Tibial artery (tissue), 4 donors: Measurements from ENCODE around the gene ADGRV1.
"Not testable (repeated sequence)": the region's sequence is repeated elsewhere in the genome, so short reads cannot be mapped to it uniquely, and the experiment has no call there.

Experiments used
- DNase-seq, 2 donors: peaks; one replicate each; pipeline ENCODE4 v3.0.0-alpha.2; 2019
- H3K27ac ChIP-seq, 2 donors: fragments of 200-600 bp; sonication (generic) in 1 of 2; 1 replicate in 1 of 2; 2 replicates in 1 of 2; pipeline ENCODE4 v1.5.1; 2018 to 2019; ENCODE audit warnings: mild to moderate bottlenecking in 1 of 2
- H3K27me3 ChIP-seq, 2 donors: fragments of 200-600 bp; sonication (generic) in 1 of 2; one replicate each; pipeline versions ENCODE4 v1.5.1 to v1.6.0; 2016 to 2019
- H3K36me3 ChIP-seq, 3 donors: fragments of 200-600 bp; sonication (generic) in 2 of 3; one replicate each; pipeline ENCODE4 v1.5.1; 2016 to 2019; ENCODE audit warnings: mild to moderate bottlenecking in 2 of 3
- H3K4me1 ChIP-seq, 4 donors: fragments of 200-600 bp; sonication (generic) in 2 of 4; 1 replicate in 3 of 4; 2 replicates in 1 of 4; pipeline ENCODE4 v1.5.1; 2016 to 2019
- H3K4me3 ChIP-seq, 2 donors: fragments of 200-600 bp; sonication (generic) in 1 of 2; 1 replicate in 1 of 2; 2 replicates in 1 of 2; pipeline ENCODE4 v1.5.1; 2018 to 2019; ENCODE audit warnings: mild to moderate bottlenecking in 2 of 2
- H3K9me3 ChIP-seq, 3 donors: fragments of 200-600 bp; sonication (generic) in 1 of 3; one replicate each; pipeline ENCODE4 v1.5.1; 2016 to 2019
- intact Hi-C: fragments of 100-400 bp; cut with DNase I; formaldehyde crosslinking; loops from one replicate; pipeline ENCODE4 v1.15.0; 2023; ENCODE audit warnings: low total_unique reads
- TF ChIP-seq, protein P1 (sequence below), 2 experiments: fragments of 200-600 bp in 1 of 2; fragments of 450-650 bp in 1 of 2; IDR thresholded peaks; one replicate each; pipeline ENCODE4 v1.5.1; 2017 to 2019; ENCODE audit warnings: antibody characterized with exemption in 2 of 2, mild to moderate bottlenecking in 1 of 2, moderate library complexity in 1 of 2

Gene ADGRV1

DNA sequence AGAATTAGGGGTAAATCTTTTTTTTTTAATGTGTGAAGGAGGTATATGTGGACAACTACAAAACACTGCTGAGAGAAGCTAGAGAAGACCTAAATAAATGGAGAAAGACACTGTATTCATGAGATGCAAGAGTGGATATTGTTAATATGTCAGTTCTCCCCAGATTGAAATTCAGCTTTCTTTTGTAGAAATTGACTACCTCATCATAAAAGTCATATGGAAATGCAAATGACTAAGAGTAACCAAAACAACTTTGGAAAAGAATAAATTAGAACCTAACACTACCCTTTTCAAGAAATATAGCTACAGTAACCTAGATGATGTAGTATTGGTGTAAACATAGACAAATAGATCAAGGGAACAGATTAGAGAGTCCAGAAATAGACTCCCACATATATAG, 400.7 kb downstream of the ADGRV1 start:
- no peaks in the 10 kb centered on the region for H3K27me3 ChIP-seq
- TF ChIP-seq, protein P1, sequence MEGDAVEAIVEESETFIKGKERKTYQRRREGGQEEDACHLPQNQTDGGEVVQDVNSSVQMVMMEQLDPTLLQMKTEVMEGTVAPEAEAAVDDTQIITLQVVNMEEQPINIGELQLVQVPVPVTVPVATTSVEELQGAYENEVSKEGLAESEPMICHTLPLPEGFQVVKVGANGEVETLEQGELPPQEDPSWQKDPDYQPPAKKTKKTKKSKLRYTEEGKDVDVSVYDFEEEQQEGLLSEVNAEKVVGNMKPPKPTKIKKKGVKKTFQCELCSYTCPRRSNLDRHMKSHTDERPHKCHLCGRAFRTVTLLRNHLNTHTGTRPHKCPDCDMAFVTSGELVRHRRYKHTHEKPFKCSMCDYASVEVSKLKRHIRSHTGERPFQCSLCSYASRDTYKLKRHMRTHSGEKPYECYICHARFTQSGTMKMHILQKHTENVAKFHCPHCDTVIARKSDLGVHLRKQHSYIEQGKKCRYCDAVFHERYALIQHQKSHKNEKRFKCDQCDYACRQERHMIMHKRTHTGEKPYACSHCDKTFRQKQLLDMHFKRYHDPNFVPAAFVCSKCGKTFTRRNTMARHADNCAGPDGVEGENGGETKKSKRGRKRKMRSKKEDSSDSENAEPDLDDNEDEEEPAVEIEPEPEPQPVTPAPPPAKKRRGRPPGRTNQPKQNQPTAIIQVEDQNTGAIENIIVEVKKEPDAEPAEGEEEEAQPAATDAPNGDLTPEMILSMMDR (IDR thresholded peaks at IDR 0.05): no peak
- no peak for DNase-seq
- H3K36me3 ChIP-seq: no peaks in the 10 kb centered on the region
- H3K4me1 ChIP-seq: peaks cover 0 to 12% (median 0%) of the 10 kb centered on the region in 4 donors
- no peak overlapping the region for H3K27ac ChIP-seq
- H3K9me3 ChIP-seq: no peaks in the 10 kb centered on the region
- intact Hi-C loops: no loop called here
- H3K4me3 ChIP-seq: no peak overlapping the region

GRCh38 chr5:90962481-90962880, 403.9 kb downstream of the ADGRV1 start:
- Histone ChIP-seq H3K4me3 (no peak overlapping the region), H3K9me3 (no peaks in the 10 kb centered on the region), H3K4me1 (no peaks in the 10 kb centered on the region), H3K36me3 (no peaks in the 10 kb centered on the region), H3K27me3 (no peaks in the 10 kb centered on the region), H3K27ac (no peak overlapping the region)
- intact Hi-C loops: no loop called here
- TF ChIP-seq, protein P1 (IDR thresholded peaks at IDR 0.05): no peak
- DNase-seq: no peak

DNA sequence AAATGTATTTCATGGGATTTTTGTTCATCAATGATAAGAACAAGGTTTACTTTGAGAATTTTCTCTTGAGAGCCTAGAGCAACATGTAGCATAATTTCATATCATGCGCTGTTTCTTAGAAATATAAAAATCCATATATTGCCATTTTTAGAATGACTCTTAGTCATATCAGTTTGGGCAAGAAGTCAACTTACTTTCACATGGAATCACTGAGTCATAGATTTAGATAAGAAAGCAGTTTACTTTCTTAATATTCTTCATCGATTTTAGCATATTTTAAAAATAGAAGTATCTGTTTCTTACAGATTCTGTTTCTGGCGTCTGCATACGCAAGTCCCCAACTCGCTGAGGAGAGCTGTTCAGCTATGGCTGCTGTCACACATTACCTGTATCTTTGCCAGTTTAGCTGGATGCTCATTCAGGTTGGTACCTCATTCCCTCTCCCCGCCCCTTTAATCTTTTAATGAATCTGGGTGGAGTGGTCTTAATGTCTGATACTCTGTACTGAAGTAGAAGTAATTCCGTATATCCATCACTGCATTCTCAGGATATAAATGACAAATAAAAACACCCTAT, 406.6 kb downstream of the ADGRV1 start:
- Histone ChIP-seq H3K4me1 (no peaks in the 10 kb centered on the region), H3K4me3 (no peak overlapping the region), H3K36me3 (no peaks in the 10 kb centered on the region), H3K27me3 (no peaks in the 10 kb centered on the region), H3K9me3 (peaks cover 0 to 5% (median 0%) of the 10 kb centered on the region in 3 donors), H3K27ac (no peak overlapping the region)
- TF ChIP-seq, protein P1 (IDR thresholded peaks at IDR 0.05): no peak
- intact Hi-C loops: no loop called here
- DNase-seq: no peak

DNA sequence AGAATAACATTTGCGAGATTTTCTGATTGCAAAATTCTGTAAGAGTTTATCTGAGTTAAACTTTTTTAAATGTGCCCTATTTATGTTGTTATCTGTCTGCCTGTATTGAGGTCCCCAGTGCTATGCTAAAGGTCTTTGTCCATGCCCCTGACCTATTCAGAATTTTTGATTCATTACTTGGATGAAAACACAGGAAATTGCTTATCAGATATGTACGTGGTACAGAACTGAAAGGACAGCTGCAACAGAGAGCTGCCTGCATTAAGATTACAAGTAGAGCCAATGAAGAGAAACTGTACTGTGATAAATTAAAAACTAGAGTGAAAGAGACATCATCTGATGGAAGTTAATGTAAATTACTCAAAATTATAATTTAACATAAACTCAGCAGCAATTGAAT, 408.8 kb downstream of the ADGRV1 start:
- Histone ChIP-seq H3K4me1 (no peaks in the 10 kb centered on the region), H3K4me3 (no peak overlapping the region), H3K27ac (no peak overlapping the region), H3K9me3 (peaks cover 0 to 5% (median 0%) of the 10 kb centered on the region in 3 donors), H3K27me3 (no peaks in the 10 kb centered on the region), H3K36me3 (no peaks in the 10 kb centered on the region)
- intact Hi-C loops: no loop called here
- TF ChIP-seq, protein P1 (IDR thresholded peaks at IDR 0.05): no peak
- no peak for DNase-seq

GRCh38 chr5:90967851-90968250, 409.3 kb downstream of the ADGRV1 start:
- intact Hi-C loops: no loop called here
- no peak for DNase-seq
- Histone ChIP-seq H3K27me3 (no peaks in the 10 kb centered on the region), H3K27ac (no peak overlapping the region), H3K9me3 (peaks cover 0 to 5% (median 0%) of the 10 kb centered on the region in 3 donors), H3K4me1 (no peaks in the 10 kb centered on the region), H3K36me3 (no peaks in the 10 kb centered on the region), H3K4me3 (no peak overlapping the region)
- TF ChIP-seq, protein P1 (IDR thresholded peaks at IDR 0.05): no peak

- no peaks in the 10 kb centered on the region for H3K27me3 ChIP-seq
- no peaks in the 10 kb centered on the region for H3K36me3 ChIP-seq
- no peak overlapping the region for H3K4me3 ChIP-seq
- peaks cover 0 to 5% (median 0%) of the 10 kb centered on the region in 3 donors for H3K9me3 ChIP-seq
- intact Hi-C loops: no loop called here
- no peak for DNase-seq
- TF ChIP-seq, protein P1 (IDR thresholded peaks at IDR 0.05): no peak
- no peak overlapping the region for H3K27ac ChIP-seq
- H3K4me1 ChIP-seq: no peaks in the 10 kb centered on the region
Measured at GRCh38 chr5:90968319-90968718, 409.7 kb downstream of the ADGRV1 start.

DNA sequence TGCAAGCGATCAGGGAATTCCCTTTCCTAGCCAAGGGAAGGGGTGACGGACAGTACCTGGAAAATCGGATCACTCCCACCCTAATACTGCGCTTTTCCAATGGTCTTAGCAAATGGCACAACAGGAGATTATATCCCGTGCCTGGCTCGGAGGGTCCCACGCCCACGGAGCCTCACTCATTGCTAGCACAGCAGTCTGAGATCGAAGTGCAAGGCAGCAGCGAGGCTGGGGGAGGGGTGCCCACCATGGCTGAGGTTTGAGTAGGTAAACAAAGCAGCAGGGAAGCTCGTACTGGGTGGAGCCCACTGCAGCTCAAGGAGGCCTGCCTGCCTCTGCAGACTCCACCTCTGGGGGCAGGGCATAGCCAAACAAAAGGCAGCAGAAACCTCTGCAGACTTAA, 411.3 kb downstream of the ADGRV1 start:
- H3K4me1 ChIP-seq, H3K36me3 ChIP-seq, H3K9me3 ChIP-seq, H3K27ac ChIP-seq, H3K4me3 ChIP-seq, H3K27me3 ChIP-seq, DNase-seq, intact Hi-C loops: not testable (repeated sequence)
